OCI-LY7 (cell line): ENCODE data around the gene NEDD1. TPM values are rescaled to one million over a fixed set of nuclear protein-coding genes. Genes with fewer than 3 reads are reported as not detected.

Source experiments
- BruUV-seq: library from RNA; stranded (reverse); fragments of 400-500 nt; replicated peaks from 2 replicates; lab custom pipeline; 2021; lab: Mats Ljungman, UMichigan
- CTCF ChIA-PET: fragments of 300-600 bp; sonication (Branson Sonifier 250); formaldehyde crosslinking; loops from one replicate; lab custom pipeline; 2022; ENCODE audit warnings: antibody characterized with exemption; ENCODE audit not compliant: unreplicated experiment; lab: Charles Lee
- POLR2A ChIA-PET: fragments of 300-600 bp; sonication (Branson Sonifier 250); formaldehyde crosslinking; loops from one replicate; lab custom pipeline; 2022; ENCODE audit warnings: antibody characterized with exemption; lab: Charles Lee
- DNase-seq: peaks from one replicate; pipeline ENCODE4 v3.0.0-alpha.2; 2015; ENCODE audit warnings: low spot score
- H2AFZ ChIP-seq: fragments of 200-600 bp; sonication (generic), shearing (Covaris generic); 2 replicates; pipeline ENCODE4 v1.6.1; 2014; ENCODE audit warnings: mild to moderate bottlenecking, antibody characterized with exemption, low read length, moderate library complexity
- H3K27ac ChIP-seq: fragments of 200-600 bp; sonication (generic); 2 replicates; pipeline ENCODE4 v1.5.1; 2014; ENCODE audit warnings: mixed run types, low read depth, mild to moderate bottlenecking, moderate library complexity, low read length, inconsistent platforms; ENCODE audit not compliant: poor library complexity, severe bottlenecking
- H3K36me3 ChIP-seq: fragments of 200-600 bp; sonication (generic); 2 replicates; pipeline ENCODE4 v1.6.1; 2014; ENCODE audit warnings: mild to moderate bottlenecking, antibody characterized with exemption, low read length, moderate library complexity, mixed read lengths; ENCODE audit not compliant: insufficient read depth
- H3K4me1 ChIP-seq: fragments of 200-600 bp; sonication (generic); 2 replicates; pipeline ENCODE4 v1.5.1; 2014; ENCODE audit warnings: mild to moderate bottlenecking, low read length; ENCODE audit not compliant: insufficient read depth, poor library complexity, severe bottlenecking
- H3K4me2 ChIP-seq: fragments of 200-600 bp; sonication (generic); 2 replicates; pipeline ENCODE4 v1.6.1; 2014; ENCODE audit warnings: mild to moderate bottlenecking, low read length
- H3K4me3 ChIP-seq: fragments of 200-600 bp; sonication (generic); 2 replicates; pipeline ENCODE4 v1.5.1; 2014; ENCODE audit warnings: mild to moderate bottlenecking, low read depth, low read length; ENCODE audit not compliant: poor library complexity, severe bottlenecking
- H3K79me2 ChIP-seq: fragments of 200-600 bp; sonication (generic); 2 replicates; pipeline ENCODE4 v1.6.1; 2016; ENCODE audit warnings: low read depth, mild to moderate bottlenecking, low read length, moderate library complexity, mixed read lengths; ENCODE audit not compliant: insufficient read depth
- H3K9me2 ChIP-seq: fragments of 200-600 bp; sonication (generic); 2 replicates; pipeline ENCODE4 v1.6.1; 2016; ENCODE audit warnings: mild to moderate bottlenecking, low read length, mixed read lengths; ENCODE audit not compliant: insufficient read depth
- H3K9me3 ChIP-seq: fragments of 200-600 bp; sonication (generic); 2 replicates; pipeline ENCODE4 v1.6.1; 2014; ENCODE audit warnings: mild to moderate bottlenecking, mixed run types, low read length, mixed read lengths
- H4K20me1 ChIP-seq: fragments of 200-600 bp; sonication (generic); 2 replicates; pipeline ENCODE4 v1.6.1; 2014; ENCODE audit warnings: mild to moderate bottlenecking, antibody characterized with exemption, low read length, moderate library complexity, mixed read lengths; ENCODE audit not compliant: insufficient read depth
- CTCF ChIP-seq: fragments of 200-600 bp; sonication (generic); conservative IDR thresholded peaks from 2 replicates; pipeline ENCODE4 v1.5.1; 2014; ENCODE audit warnings: mild to moderate bottlenecking, antibody characterized with exemption, low read length, moderate library complexity, mixed read lengths
- EZH2phosphoT487 ChIP-seq: fragments of 200-600 bp; sonication (generic); IDR thresholded peaks from 2 replicates; pipeline ENCODE4 v1.6.1; 2018; ENCODE audit warnings: low read depth, borderline replicate concordance, mild to moderate bottlenecking, mixed run types, antibody characterized with exemption, low read length, moderate library complexity, mixed read lengths
- intact Hi-C: fragments of 100-400 bp; cut with micrococcal nuclease; formaldehyde crosslinking; loops from one replicate; pipeline ENCODE4 v1.10.0; 2022; ENCODE audit not compliant: unreplicated experiment
- small RNA-seq: library from RNA; depleted of rRNA; stranded (forward); fragments of <200 nt; gene quantifications from one replicate; pipeline ENCODE3, GENCODE V24; 2014
- total RNA-seq, 2 experiments: library from RNA; depleted of rRNA in 1 of 2; stranded (reverse); fragments of >200 nt in 1 of 2; shearing (Covaris generic) in 1 of 2; gene quantifications; 2 replicates each; pipeline ENCODE4 v1.2.3, GENCODE V29; 2014 to 2022

NEDD1 gene
- total RNA-seq, 2 experiments from 2014 or later, result 32.8 to 39.2 TPM

GRCh38 chr12:97003276-97003675 lies 96.2 kb downstream of the NEDD1 start:
- H3K9me2 ChIP-seq, result no peaks in the 10 kb centered on the region
- no peaks in the 10 kb centered on the region for H3K79me2 ChIP-seq
- intact Hi-C loops, result no loop called here
- H2AFZ ChIP-seq, result no peak overlapping the region
- H3K4me1 ChIP-seq, result peaks cover 5% of the 10 kb centered on the region
- no peak overlapping the region for H3K27ac ChIP-seq
- no peaks in the 10 kb centered on the region for H4K20me1 ChIP-seq
- DNase-seq, result no peak
- no TSS peak for BruUV-seq
- ChIA-PET POLR2A (interaction anchor here (0.5 kb wide), 1 partner anchor 12 kb away, joined by 3 read pairs; no protein-coding TSS in a partner anchor), CTCF (no interaction called here)
- no peak overlapping the region for H3K4me2 ChIP-seq
- no peaks in the 10 kb centered on the region for H3K36me3 ChIP-seq
- no peak for TF ChIP-seq EZH2phosphoT487
- TF ChIP-seq CTCF, result no peak
- no peaks in the 10 kb centered on the region for H3K9me3 ChIP-seq
- no peak overlapping the region for H3K4me3 ChIP-seq

Small RNAs within 50 kb of the gene (small RNA-seq; reads per million reads assigned to genes)
- not detected for gene RF00019
